GM21723 (cell line): ENCODE measurements around the gene TICAM2.
"Not testable (repeated sequence)": the region's sequence is repeated elsewhere in the genome, so short reads cannot be mapped to it uniquely, and the experiment has no call there.

Experiments used
- ATAC-seq: cut with Tn5 transposase; IDR thresholded peaks from one replicate; pipeline ENCODE4 v1.9.1; 2021; ENCODE audit warnings: mild to moderate bottlenecking, moderate library complexity; ENCODE audit not compliant: unreplicated experiment

The TICAM2 gene

GRCh38 chr5:115601701-115602590 is at the start of gene TICAM2:
Gene TICAM2, minus strand, starts transcription at chr5:115602479. Its CDS starts 21,223 bp downstream, at chr5:115581256.
- ATAC-seq = peak; percentile 80

- ATAC-seq = no peak
These were observed 47.3 kb upstream of the TICAM2 start for GRCh38 chr5:115649541-115649940.

- no peak for ATAC-seq
These were observed 45.8 kb upstream of the TICAM2 start for GRCh38 chr5:115648056-115648455.

- not testable (repeated sequence) for ATAC-seq
These were observed 43.1 kb upstream of the TICAM2 start for GRCh38 chr5:115645386-115645785.

- no peak for ATAC-seq
These were observed 41.8 kb upstream of the TICAM2 start for GRCh38 chr5:115644046-115644445.

GRCh38 chr5:115641948-115642347 is 39.7 kb upstream of the TICAM2 start:
- no peak for ATAC-seq

- ATAC-seq = no peak
These were observed 38.0 kb upstream of the TICAM2 start for GRCh38 chr5:115640274-115640673.

- no peak for ATAC-seq
These were observed 37.1 kb upstream of the TICAM2 start for GRCh38 chr5:115639377-115639776.

- no peak for ATAC-seq
These were observed 35.2 kb upstream of the TICAM2 start for GRCh38 chr5:115637507-115637906.

GRCh38 chr5:115636008-115636407 is 33.7 kb upstream of the TICAM2 start:
- no peak for ATAC-seq

- peak; percentile 67 for ATAC-seq
These were observed 32.3 kb upstream of the TICAM2 start for GRCh38 chr5:115634343-115635132.

- no peak for ATAC-seq
These were observed 27.6 kb upstream of the TICAM2 start for GRCh38 chr5:115629903-115630302.

GRCh38 chr5:115627295-115627865 is 25.1 kb upstream of the TICAM2 start:
- no peak for ATAC-seq

GRCh38 chr5:115626445-115626823 is 24.2 kb upstream of the TICAM2 start:
- peak; percentile 39 for ATAC-seq

- ATAC-seq = peak; percentile 91
These were observed 23.5 kb upstream of the TICAM2 start, which contains the start of gene TMED7 for GRCh38 chr5:115625579-115626444. Gene TMED7, minus strand, starts transcription at chr5:115626036. Its CDS starts 244 bp downstream, at chr5:115625792.

- ATAC-seq = no peak
These were observed 22.7 kb upstream of the TICAM2 start for GRCh38 chr5:115624994-115625393.

- ATAC-seq = no peak
These were observed 21.4 kb upstream of the TICAM2 start for GRCh38 chr5:115623658-115624057.

GRCh38 chr5:115621365-115621900 is 19.2 kb upstream of the TICAM2 start:
- no peak for ATAC-seq

- no peak for ATAC-seq
These were observed 14.6 kb upstream of the TICAM2 start for GRCh38 chr5:115616892-115617291.

GRCh38 chr5:115616472-115616871 is 14.2 kb upstream of the TICAM2 start:
- no peak for ATAC-seq
